Neural cell (in vitro differentiated cells): ENCODE results near the gene DHX34. TPM values are rescaled to one million over a fixed set of nuclear protein-coding genes. Genes with fewer than 3 reads are reported as not detected.

Experiments used
- H2AFZ ChIP-seq: fragments of 200-600, 300-800 bp; sonication (generic), shearing (Covaris generic); 2 replicates; pipeline ENCODE4 v1.6.0; 2014; ENCODE audit warnings: low read depth, mild to moderate bottlenecking, antibody characterized with exemption, low read length, moderate library complexity
- H3F3A ChIP-seq: fragments of 200-600 bp; shearing (Covaris generic); 2 replicates; pipeline ENCODE4 v1.6.1; 2016; ENCODE audit warnings: mild to moderate bottlenecking, moderate library complexity, mixed read lengths, antibody characterized with exemption, low read length; ENCODE audit not compliant: insufficient read depth, poor library complexity, severe bottlenecking
- H3K27ac ChIP-seq: fragments of 200-600, 300-800 bp; sonication (generic), shearing (Covaris generic); 2 replicates; pipeline ENCODE4 v1.5.1; 2014; ENCODE audit warnings: mild to moderate bottlenecking, low read length, moderate library complexity
- H3K27me3 ChIP-seq: fragments of 300-800, 200-600 bp; sonication (generic), shearing (Covaris generic); 2 replicates; pipeline ENCODE4 v1.6.0; 2014; ENCODE audit warnings: mild to moderate bottlenecking, low read depth, low read length, moderate library complexity; ENCODE audit not compliant: insufficient read depth
- H3K36me3 ChIP-seq: fragments of 300-800, 200-600 bp; sonication (generic), shearing (Covaris generic); 2 replicates; pipeline ENCODE4 v1.5.1; 2014; ENCODE audit warnings: mild to moderate bottlenecking, antibody characterized with exemption, low read length, moderate library complexity; ENCODE audit not compliant: insufficient read depth
- H3K4me2 ChIP-seq: fragments of 300-800, 200-600 bp; sonication (generic), shearing (Covaris generic); 2 replicates; pipeline ENCODE4 v1.6.0; 2014; ENCODE audit warnings: mild to moderate bottlenecking, low read length
- H3K4me3 ChIP-seq: fragments of 300-800, 200-600 bp; sonication (generic), shearing (Covaris generic); 2 replicates; pipeline ENCODE4 v1.5.1; 2014; ENCODE audit warnings: mild to moderate bottlenecking, low read length, moderate library complexity
- H3K79me2 ChIP-seq: fragments of 200-600 bp; shearing (Covaris generic); replicated peaks from 2 replicates; pipeline ENCODE4 v1.6.0; 2014; ENCODE audit warnings: mild to moderate bottlenecking, low read length, moderate library complexity; ENCODE audit not compliant: insufficient read depth
- H3K9ac ChIP-seq: fragments of 300-800, 200-600 bp; sonication (generic), shearing (Covaris generic); 2 replicates; pipeline ENCODE4 v1.6.1; 2016; ENCODE audit warnings: mild to moderate bottlenecking, low read length, mixed read lengths
- H3K9me2 ChIP-seq: fragments of 200-600 bp; shearing (Covaris generic); 2 replicates; pipeline ENCODE4 v1.6.1; 2016; ENCODE audit warnings: mild to moderate bottlenecking, low read length, mixed read lengths; ENCODE audit not compliant: insufficient read depth
- H3K9me3 ChIP-seq: fragments of 200-600, 300-800 bp; sonication (generic), shearing (Covaris generic); 2 replicates; pipeline ENCODE4 v1.6.1; 2016; ENCODE audit warnings: mild to moderate bottlenecking, mixed run types, low read length, moderate library complexity, mixed read lengths
- H4K20me1 ChIP-seq: fragments of 200-600 bp; shearing (Covaris generic); 2 replicates; pipeline ENCODE4 v1.6.1; 2016; ENCODE audit warnings: mild to moderate bottlenecking, mixed run types; ENCODE audit not compliant: insufficient read depth
- CTCF ChIP-seq: fragments of 450-650 bp; IDR thresholded peaks from 2 replicates; pipeline ENCODE4 v1.5.1; 2014; ENCODE audit warnings: antibody characterized with exemption, mild to moderate bottlenecking, moderate library complexity; ENCODE audit not compliant: poor library complexity, severe bottlenecking
- EP300 ChIP-seq: fragments of 450-650 bp; conservative IDR thresholded peaks from 2 replicates; pipeline ENCODE4 v1.6.1; 2014; ENCODE audit warnings: antibody characterized with exemption, mild to moderate bottlenecking, moderate library complexity; ENCODE audit not compliant: poor library complexity, severe bottlenecking
- EZH2 ChIP-seq: fragments of 200-600, 300-800 bp; shearing (Covaris generic), sonication (generic); IDR thresholded peaks from 2 replicates; pipeline ENCODE4 v1.6.1; 2014; ENCODE audit warnings: antibody characterized with exemption, low read length, borderline replicate concordance, mild to moderate bottlenecking; ENCODE audit not compliant: insufficient read depth, poor library complexity, severe bottlenecking
- MXI1 ChIP-seq: fragments of 450-650 bp; conservative IDR thresholded peaks from 2 replicates; pipeline ENCODE4 v1.6.1; 2014; ENCODE audit warnings: antibody characterized with exemption, mild to moderate bottlenecking; ENCODE audit not compliant: poor library complexity, severe bottlenecking
- POLR2AphosphoS5 ChIP-seq: IDR thresholded peaks from 2 replicates; pipeline ENCODE4 v1.6.1; 2012
- RAD21 ChIP-seq: fragments of 450-650 bp; conservative IDR thresholded peaks from 2 replicates; pipeline ENCODE4 v1.6.1; 2014; ENCODE audit warnings: antibody characterized with exemption, mild to moderate bottlenecking, moderate library complexity
- REST ChIP-seq: IDR thresholded peaks from 2 replicates; pipeline ENCODE4 v1.6.1; 2012; ENCODE audit warnings: borderline replicate concordance
- SMC3 ChIP-seq: fragments of 450-650 bp; conservative IDR thresholded peaks from 2 replicates; pipeline ENCODE4 v1.6.1; 2014; ENCODE audit warnings: antibody characterized with exemption, mild to moderate bottlenecking, moderate library complexity; ENCODE audit not compliant: poor library complexity
- TAF1 ChIP-seq: IDR thresholded peaks from 2 replicates; pipeline ENCODE4 v1.6.1; 2012; ENCODE audit warnings: low read depth
- polyA plus RNA-seq: library from polyadenylated mRNA; depleted of rRNA; stranded (reverse); fragments of >200 nt; gene quantifications from 2 replicates; pipeline ENCODE4 v1.2.3, GENCODE V29; 2014

The DHX34 gene
- polyA plus RNA-seq, 1 donor from 2014 or later = 11.7 TPM

DNA sequence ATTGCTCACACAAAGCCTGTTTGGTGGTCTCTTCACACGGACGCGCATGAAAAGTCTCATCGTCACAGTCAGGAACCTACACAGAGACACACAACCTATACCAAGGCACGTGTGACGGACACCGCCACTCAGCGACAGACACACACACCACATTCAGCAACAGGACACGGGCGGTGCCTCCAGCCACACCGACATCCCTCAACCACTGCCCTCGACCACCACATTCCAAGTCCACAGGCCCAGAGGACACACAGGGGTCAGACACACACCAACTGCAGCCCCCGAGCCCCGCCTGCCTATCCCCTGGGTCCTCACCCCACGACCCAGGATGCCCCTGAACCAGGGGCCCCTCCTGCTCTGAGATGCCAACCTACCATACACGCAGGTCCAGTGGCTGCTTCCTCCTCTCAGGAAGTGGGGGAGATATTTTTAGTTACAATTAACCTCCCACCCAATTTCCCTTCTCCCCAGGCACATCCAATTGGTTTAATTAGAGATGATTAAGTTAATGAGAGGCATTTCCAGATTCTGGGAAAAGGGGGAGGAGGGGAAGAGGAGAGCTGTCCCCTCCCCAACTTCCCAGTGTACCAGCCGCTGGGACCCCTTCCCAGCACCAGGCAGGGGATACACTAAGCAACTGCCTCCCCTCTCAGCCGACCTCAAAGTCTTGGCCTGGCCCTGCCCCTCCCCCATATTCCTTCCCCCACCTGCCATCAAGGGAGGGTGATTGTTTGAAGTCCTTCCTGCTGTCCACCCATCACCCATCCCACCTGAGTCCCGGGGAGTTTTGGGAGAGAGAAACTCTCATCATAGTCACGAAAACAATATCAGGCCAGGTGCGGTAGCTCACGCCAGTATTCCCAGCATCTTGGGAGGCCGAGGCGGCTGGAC lies 49.8 kb downstream of the DHX34 start:
- TF ChIP-seq MXI1 = no peak
- TF ChIP-seq POLR2AphosphoS5 = peak; percentile 32
- no peaks in the 10 kb centered on the region for H3K27me3 ChIP-seq
- H3F3A ChIP-seq = no peaks in the 10 kb centered on the region
- no peaks in the 10 kb centered on the region for H3K9me2 ChIP-seq
- H2AFZ ChIP-seq = no peak overlapping the region
- no peaks in the 10 kb centered on the region for H3K9me3 ChIP-seq
- H3K4me2 ChIP-seq = no peak overlapping the region
- no peaks in the 10 kb centered on the region for H3K36me3 ChIP-seq
- no peak overlapping the region for H3K4me3 ChIP-seq
- no peaks in the 10 kb centered on the region for H4K20me1 ChIP-seq
- H3K9ac ChIP-seq = no peak overlapping the region
- H3K79me2 ChIP-seq = no peaks in the 10 kb centered on the region
- no peak overlapping the region for H3K27ac ChIP-seq

DNA sequence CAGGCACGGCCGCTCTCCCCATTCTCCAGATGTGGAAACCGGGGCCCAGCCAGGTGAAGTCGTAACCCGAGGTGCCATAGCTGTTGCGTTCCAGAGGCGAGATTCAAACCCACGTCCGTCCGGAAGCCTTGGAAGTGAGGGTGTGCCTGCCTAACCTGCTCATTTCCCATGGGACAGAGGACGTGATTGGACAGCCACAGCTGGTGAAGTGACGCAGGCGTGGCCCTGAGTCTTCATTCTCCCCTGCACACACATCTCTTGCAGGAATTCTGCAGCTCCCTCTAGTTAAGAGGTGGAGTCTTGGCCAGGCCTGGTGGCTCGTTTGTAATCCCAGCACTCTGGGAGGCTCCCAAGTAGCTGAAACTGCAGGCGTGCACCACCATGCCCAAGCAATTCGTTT lies 53.4 kb downstream of the DHX34 start:
- Histone ChIP-seq H3K4me2 (no peak overlapping the region), H3K36me3 (no peaks in the 10 kb centered on the region), H3K79me2 (no peaks in the 10 kb centered on the region), H3K27ac (no peak overlapping the region), H3K9me3 (no peaks in the 10 kb centered on the region), H3F3A (no peaks in the 10 kb centered on the region), H3K4me3 (no peak overlapping the region), H3K9me2 (no peaks in the 10 kb centered on the region), H4K20me1 (no peaks in the 10 kb centered on the region), H3K27me3 (no peaks in the 10 kb centered on the region), H2AFZ (no peak overlapping the region), H3K9ac (no peak overlapping the region)
- TF ChIP-seq CTCF (no peak), EZH2 (no peak), REST (no peak), EP300 (no peak), RAD21 (no peak), TAF1 (no peak), POLR2AphosphoS5 (no peak), MXI1 (no peak), SMC3 (no peak)
